GM21576 (cell line): ENCODE data around the gene DNASE1L2.
"Not testable (repeated sequence)": the region's sequence is repeated elsewhere in the genome, so short reads cannot be mapped to it uniquely, and the experiment has no call there.

Experiments
- ATAC-seq: cut with Tn5 transposase; IDR thresholded peaks from one replicate; pipeline ENCODE4 v1.9.1; 2021; ENCODE audit warnings: mild to moderate bottlenecking, moderate library complexity; ENCODE audit not compliant: unreplicated experiment

Gene DNASE1L2

GRCh38 chr16:2203119-2203688 lies 33.0 kb upstream of the DNASE1L2 start:
- ATAC-seq = not testable (repeated sequence)

DNA sequence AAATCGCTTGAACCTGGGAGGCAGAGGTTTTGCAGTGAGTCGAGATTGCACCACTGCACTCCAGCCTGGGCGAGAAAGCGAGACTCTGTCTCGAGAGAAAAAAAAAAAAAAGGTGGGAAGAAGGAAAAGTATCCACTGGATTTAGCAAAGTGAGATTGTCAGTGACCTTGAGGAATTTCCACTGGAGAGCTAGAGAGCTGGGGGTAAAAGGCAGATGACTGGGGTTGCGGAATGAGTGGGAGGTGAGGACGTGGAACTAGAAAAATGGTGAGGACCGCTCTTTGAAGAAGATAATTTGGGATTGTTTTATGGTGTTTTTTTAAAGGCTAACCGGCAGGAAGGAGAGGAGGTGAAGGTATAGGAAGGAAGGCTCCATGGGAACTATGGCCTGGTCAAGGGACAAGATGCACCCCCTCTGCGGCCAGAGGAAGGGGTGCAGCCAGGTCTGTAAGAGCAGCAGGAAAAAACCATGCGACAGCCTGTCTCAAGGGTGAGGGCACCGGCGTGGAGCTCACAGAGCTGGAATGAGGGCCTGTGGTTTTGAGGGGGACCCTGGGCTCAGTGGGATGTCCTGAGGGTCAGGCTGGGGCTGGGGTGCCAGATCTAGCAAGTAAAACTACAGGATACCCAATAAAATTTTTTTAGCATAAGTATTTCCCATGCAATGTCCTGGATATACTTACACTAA lies 31.7 kb upstream of the DNASE1L2 start:
- no peak for ATAC-seq

GRCh38 chr16:2205104-2205966 lies 30.9 kb upstream of the DNASE1L2 start, which contains the start of gene MLST8:
Gene MLST8, plus strand, starts transcription at chr16:2205454. Its CDS starts 632 bp downstream, at chr16:2206086.
- peak; percentile 65 for ATAC-seq

DNA sequence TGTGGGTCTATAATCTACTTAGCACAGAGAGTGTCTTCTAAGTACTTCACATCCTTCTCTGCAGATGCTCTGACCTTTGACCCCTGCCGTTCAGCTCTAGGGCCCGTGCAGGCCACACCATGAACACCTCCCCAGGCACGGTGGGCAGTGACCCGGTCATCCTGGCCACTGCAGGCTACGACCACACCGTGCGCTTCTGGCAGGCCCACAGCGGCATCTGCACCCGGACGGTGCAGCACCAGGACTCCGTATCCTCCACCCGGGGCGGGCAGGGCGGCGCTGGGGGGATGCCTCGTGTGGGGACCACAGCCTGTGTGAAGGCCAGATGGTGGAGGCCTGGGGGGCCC lies 30.3 kb upstream of the DNASE1L2 start:
- ATAC-seq = peak; percentile 3

GRCh38 chr16:2206420-2206779 lies 29.8 kb upstream of the DNASE1L2 start:
- no peak for ATAC-seq

- ATAC-seq = no peak
Measured at GRCh38 chr16:2206780-2207433, 29.3 kb upstream of the DNASE1L2 start.

GRCh38 chr16:2207872-2208271 lies 28.4 kb upstream of the DNASE1L2 start:
- no peak for ATAC-seq

- no peak for ATAC-seq
Measured at GRCh38 chr16:2208308-2208707, 27.9 kb upstream of the DNASE1L2 start.

DNA sequence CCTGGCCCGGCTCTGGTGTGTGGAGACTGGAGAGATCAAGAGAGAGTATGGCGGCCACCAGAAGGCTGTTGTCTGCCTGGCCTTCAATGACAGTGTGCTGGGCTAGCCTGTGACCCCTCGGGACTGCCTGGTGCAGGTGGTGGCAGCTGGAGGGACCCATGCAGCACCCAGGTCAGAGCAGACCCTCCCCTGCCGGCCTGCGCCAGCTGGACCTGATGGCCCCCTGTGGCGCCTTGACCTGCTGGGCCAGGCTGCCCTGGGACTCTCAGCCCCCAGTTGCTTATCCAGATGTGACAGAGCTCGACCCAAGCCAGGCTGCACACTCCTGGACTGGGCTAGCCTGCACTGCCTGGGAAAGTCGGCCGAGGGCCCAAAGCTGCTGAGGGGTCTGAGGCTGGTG lies 27.5 kb upstream of the DNASE1L2 start:
- ATAC-seq = no peak

GRCh38 chr16:2209258-2210008 lies 26.8 kb upstream of the DNASE1L2 start:
- no peak for ATAC-seq

DNA sequence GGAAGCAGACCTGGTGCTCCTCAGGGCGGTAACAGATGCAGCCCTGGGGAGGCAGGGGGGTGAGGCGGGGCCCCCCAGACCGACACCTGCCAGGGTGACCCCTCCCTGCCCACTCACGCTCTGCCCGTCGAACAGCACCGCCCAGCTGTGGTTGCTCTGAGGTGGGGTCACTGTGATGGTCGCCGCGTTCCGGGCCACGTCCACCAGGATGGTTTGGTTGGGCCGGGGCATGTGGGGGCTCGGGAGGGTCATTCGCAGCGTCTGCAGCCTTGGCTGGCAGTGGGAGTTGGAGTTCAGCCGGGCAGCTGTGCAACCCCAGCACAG lies 26.3 kb upstream of the DNASE1L2 start:
- ATAC-seq = no peak

DNA sequence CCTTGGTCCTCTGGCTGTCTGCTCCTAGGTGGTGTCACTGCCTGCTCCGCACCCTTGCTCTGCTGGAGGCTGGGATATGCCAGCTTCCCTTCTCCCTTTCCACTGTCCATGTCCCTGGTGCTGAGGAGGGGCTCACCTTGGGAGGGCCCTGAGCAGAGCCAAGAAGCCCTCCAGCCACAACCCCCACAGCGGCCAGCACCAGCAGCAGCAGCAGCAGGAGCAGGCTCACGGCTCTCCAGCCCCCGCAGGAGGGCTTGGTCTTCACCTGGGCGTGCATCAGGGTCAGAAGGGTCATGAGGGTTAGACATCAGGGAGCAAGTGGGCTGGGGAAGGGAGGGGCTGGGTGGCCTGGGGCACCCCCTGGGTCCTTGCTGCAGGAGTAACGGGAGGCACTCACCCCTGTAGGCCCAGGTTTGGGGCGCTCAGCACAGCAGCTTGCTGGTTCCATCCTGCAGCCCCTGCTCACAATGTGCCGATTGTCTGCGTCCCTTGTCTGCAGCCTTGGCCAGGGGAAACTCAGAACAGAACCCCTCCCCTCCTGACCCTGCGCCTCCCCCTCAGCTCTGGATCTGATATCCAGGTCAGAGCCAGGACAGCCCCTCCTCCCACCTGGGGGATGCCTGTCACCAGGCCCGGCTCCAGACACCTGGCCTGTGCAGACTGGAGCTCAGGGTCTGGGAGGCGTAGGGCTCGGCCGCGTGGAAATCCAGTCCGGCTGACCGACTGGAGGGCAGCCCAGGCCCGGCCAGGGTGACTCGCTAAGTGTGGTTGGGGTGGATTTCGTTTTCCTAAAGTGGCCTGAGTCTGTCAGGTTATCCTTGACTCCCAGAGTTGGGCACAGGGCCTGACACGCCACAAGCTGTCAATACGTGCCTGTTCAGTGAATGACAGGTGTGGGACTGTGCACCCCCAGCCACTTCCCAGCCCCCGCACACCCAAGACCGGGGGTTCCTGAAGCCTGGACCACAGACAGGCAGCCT lies 25.6 kb upstream of the DNASE1L2 start, which contains the start of gene BRICD5:
Gene BRICD5 (minus strand): TSS at position 478 of the 980 bp plus-strand sequence. CDS start 30 bp downstream, at position 448.
- ATAC-seq = no peak

DNA sequence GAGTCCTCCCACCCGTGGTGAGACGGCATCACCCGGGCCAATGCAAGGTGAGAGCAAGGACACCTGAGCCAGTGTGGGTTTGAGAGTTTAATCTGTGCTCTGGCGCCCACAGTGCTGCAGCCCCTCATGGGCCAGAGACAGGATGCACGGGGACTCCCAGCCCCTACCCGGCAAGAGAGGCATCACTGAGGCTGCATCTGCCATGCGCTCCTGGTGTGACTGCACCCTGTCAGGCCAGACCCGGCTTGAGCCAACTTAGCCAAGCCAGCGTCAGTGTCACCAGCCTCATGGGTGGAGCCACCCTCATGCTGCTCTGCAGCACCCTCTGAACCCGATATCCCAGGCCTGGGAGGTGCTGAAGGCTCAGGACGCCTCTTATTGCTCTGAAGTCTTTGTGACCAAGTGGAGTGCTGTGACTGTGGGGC lies 24.3 kb upstream of the DNASE1L2 start:
- no peak for ATAC-seq

- no peak for ATAC-seq
Measured at GRCh38 chr16:2212362-2213324, 23.6 kb upstream of the DNASE1L2 start.

DNA sequence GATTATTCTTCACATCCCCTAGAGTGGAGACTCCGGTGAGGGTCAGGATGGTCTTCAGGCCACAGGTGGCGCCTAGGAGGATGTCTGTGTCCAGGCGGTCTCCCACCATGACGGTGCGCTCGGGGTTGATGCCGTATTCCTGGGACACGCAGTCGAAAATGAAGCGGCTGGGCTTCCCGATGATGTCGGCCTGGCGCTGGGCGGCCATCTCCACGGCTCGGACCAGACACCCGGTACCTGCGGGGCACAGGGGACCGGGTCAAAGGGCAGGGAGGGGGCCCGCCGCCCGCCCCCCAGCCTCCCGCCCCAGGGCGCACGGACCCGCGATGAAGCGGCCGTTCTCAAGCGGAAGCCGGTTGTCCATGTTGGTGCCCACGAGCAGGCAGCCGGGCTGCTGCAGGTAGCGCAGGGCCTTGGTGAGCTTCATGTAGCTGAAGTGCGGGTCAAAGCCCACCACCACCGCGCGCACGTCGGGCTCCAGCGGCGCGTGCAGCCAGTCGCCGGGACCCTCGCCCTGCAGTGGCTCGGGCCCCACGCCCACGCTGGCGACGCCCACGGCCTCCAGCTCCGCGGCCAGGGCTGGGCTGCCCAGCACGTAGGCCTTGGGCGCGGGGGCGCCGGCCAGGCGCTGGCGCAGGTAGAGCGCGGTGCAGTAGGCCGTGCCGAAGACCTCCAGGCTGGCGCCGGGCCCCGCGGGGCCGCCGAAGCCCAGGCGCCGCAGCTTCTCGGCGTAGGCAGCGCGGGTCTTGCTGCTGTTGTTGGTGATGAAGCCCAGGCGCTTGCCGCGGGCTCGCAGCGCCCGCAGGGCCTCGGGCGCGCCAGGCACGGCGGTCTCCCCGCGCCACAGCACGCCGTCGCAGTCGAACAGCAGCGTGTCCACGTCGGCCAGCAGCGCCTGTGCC lies 22.2 kb upstream of the DNASE1L2 start:
- peak; percentile 2 for ATAC-seq

DNA sequence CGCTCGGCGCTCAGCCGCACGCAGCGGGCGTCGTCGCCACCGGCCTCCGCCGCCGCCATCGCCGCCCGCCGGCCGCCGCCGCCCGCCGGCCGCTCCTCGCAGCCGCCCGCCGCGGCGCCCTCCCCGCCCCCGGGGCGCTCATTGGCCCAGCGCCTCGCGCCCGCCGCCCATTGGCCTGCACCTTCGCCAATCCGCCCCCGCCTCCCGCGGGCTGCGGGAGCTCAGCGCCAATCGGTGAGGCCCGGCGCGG lies 21.6 kb upstream of the DNASE1L2 start, which contains the start of gene PGP:
Gene PGP (minus strand): TSS at position 122 of the 250 bp plus-strand sequence. CDS start 63 bp downstream, at position 59.
- peak; percentile 85 for ATAC-seq

GRCh38 chr16:2216330-2216729 lies 19.9 kb upstream of the DNASE1L2 start:
- no peak for ATAC-seq
